GM18517 (cell line): ENCODE measurements around the gene SERPIND1.
"Not testable (repeated sequence)": the region's sequence is repeated elsewhere in the genome, so short reads cannot be mapped to it uniquely, and the experiment has no call there.

Experiments used
- ATAC-seq: cut with Tn5 transposase; IDR thresholded peaks from one replicate; pipeline ENCODE4 v1.9.1; 2021; ENCODE audit warnings: mild to moderate bottlenecking, moderate library complexity; ENCODE audit not compliant: unreplicated experiment

SERPIND1 gene

DNA sequence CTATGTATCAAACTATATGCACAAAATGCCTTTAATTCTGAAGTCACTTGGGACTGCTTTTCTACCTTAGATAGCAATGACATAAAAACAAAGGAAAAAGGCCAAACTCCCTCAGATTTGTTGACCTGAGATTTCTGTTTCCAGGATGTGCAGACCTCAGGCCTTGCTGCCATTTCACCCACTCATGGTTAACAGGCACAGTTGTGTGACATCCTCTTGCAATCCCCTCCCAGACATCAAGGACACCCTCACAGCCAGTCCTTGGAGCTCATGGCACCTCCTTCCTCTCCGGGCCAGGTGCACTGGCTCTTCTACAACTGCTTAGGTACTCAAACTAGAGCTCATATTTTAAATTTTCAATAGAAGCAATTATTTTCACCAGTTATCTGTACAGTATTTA, 37.3 kb downstream of the SERPIND1 start:
- ATAC-seq, result no peak

GRCh38 chr22:20811971-20812660, 38.2 kb downstream of the SERPIND1 start:
- ATAC-seq, result no peak

- no peak for ATAC-seq
These were observed 39.1 kb downstream of the SERPIND1 start for GRCh38 chr22:20813056-20813455.

DNA sequence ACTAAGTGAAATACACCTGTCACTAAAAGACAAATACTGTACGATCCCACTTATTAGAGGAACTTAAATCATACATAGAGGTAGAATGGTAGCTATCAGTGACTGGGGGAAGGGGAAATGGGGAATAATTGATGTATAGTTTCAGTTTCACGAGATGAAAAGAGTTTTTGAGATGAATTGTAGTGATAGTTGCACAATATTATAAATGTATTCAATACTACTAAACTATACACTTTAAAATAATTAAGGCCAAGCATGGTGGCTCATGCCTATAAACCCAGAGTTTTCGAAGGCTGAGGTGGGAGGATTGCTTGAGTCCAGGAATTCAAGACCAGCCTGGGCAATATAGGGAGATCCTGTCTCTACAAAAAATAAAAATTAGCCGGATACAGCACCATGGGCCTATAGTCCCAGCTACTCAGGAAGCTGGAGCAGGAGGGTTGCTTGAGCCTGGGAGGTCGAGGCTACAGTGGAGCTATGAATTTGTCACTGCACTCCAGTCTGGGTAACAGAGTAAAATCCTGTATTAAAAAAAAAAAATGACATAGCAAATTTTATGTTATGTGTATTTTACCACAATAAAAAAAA, 40.4 kb downstream of the SERPIND1 start:
- ATAC-seq, result no peak

- ATAC-seq, result no peak
These were observed 41.7 kb downstream of the SERPIND1 start for GRCh38 chr22:20815477-20816050.

DNA sequence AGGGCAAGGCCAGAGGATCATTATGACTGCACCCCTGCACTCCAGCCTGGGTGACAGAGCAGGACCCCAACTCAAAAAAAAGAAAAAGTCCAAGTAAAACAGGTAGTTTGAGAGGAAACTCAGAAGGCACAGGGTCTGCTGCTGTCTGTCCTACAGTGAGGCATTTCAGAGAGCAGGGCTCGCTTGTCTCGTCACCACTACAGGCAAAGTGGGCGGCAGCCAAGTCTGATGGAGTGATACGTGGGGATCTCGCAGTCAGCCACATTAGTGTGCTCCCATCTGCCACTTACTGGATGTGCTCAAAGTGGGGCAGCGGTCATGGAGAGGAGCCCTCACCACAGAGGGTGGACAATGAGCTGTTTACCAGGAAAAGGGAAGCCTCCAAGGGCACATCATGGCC, 42.6 kb downstream of the SERPIND1 start:
- ATAC-seq, result no peak

GRCh38 chr22:20818471-20818870, 44.6 kb downstream of the SERPIND1 start:
- ATAC-seq, result no peak

- ATAC-seq, result no peak
These were observed 45.6 kb downstream of the SERPIND1 start for GRCh38 chr22:20819471-20819870.

DNA sequence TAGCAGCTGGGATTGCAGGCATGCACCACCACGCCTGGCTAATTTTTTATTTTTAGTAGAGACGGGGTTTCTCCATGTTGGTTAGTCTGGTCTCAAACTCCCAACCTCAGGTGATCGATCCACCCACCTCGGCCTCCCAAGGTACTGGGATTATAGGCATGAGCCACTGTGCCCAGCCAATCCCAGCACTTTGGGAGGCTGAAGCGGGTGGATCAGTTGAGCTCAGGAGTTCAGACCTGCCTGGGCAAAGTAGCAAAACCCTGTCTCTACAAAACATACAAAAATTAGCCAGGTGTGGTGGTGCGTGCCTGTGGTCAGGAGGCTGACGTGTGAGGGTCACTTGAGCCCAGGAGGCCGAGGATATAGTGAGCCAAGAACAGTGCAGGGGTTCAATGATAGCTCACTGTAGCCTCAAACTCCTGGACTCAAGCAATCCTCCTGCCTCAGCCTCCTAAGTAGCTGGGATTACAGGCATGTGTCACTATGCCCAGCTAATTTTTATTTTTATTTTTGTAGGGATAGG, 47.9 kb downstream of the SERPIND1 start:
- not testable (repeated sequence) for ATAC-seq

GRCh38 chr22:20822240-20822639, 48.3 kb downstream of the SERPIND1 start:
- no peak for ATAC-seq

DNA sequence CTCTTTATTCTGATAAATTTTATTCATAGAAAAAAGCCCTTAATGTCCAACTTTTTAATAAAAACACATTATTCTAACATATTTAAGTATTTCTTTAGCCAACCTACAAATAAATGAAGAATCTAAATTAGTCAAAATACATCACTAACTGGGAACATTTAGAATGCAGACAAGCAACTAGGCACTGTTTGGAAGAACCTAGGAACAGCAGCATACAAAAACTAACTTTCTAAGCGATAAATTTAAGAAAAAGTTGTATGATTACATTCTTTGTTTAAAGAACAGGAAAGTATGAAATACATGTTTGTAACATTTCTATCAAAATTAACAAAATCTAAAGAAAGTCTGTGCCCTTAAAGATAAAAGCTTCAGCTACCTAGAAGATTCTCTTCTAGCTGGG, 49.4 kb downstream of the SERPIND1 start:
- ATAC-seq, result no peak

DNA sequence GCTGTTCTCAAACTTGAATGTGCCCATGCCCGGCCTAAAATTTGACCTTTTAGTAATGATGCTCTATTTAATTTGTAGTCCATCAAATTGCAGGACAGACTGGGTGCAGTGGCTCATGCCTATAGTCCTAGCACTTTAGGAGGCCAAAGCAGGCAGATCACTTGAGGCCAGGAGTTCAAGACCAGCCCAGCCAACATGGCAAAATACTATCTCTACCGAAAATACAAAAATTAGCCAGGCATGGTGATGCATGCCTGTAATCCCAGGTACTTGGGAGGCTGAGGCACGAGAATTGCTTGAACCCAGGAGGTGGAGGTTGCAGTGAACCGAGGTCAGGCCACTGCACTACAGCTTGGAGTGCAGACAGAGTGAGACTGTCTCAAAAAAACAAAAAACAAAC, 51.3 kb downstream of the SERPIND1 start:
- ATAC-seq, result not testable (repeated sequence)

- no peak for ATAC-seq
These were observed 51.7 kb downstream of the SERPIND1 start for GRCh38 chr22:20825624-20826023.

DNA sequence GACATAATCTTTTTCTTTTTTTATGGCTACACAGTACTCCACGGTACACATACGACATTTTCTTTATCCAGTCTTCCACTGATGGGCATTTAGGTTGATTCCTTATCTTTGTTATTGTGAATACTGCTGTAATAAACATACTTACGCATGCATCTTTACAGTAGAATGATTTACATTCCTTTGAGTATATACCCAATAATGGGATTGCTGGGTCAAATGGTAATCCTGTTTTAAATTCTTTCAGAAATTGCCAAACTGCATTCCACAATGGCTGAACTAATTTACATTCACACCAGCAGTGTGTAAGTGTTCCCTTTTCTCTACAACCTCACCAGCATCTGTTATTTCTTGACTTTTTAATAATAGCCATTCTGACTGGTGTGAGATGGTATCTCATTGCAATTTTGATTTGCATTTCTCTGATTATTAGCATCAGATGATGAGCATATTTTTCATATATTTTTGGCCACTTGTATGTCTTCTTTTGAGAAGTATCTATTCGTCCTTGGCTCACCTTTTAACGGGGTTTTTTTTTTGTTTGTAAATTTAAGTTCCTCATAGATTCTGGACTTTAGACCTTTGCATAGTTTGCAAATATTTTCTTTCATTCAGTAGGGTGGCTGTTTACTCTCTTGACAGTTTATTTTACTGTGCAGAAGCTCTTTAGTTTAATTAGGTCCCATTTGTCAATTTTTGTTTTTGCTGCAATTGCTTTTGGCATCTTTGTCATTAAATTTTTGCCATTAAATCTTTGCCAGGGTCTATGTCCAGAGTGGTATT, 52.6 kb downstream of the SERPIND1 start:
- ATAC-seq, result not testable (repeated sequence)

- no peak for ATAC-seq
These were observed 55.7 kb downstream of the SERPIND1 start for GRCh38 chr22:20829491-20830134.

- no peak for ATAC-seq
These were observed 59.3 kb downstream of the SERPIND1 start for GRCh38 chr22:20833225-20833665.

DNA sequence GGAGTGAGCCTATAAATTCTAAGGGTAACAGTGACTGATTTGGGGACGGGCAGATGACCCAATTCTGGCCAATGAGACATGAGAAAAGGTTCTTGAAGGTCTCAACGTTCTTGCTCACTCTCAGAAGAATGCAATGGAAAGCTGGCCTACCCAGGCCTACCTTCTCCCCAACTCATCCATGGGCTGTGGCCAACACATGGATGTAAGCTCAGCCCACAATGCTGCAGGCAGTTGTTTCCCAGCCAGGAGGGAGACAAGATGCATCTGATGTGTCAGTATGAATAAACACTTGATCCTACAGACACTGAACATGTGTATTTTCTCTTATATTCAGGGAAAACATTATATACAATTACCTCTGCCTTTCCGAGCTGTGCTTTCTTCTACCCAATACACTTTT, 60.3 kb downstream of the SERPIND1 start:
- ATAC-seq, result no peak

DNA sequence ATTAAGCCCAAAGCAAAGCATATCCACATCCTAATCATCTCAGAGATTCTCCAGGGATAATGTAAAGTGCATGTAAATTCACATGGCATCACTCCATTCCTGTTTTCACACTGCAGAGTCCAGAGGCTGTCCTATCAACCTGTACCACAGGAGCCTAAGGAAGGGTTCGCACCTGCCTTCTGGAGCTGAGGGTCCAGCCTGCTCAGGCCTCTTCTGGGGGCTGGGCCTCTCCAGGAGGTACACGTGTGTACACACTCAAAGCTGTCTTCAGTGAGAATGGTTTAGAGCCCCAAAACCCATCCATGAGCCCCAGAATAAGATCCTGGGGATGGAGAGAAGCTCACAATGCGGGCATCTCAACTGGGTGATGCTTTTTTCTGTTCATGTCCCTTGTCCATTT, 60.8 kb downstream of the SERPIND1 start:
- ATAC-seq, result no peak
